Stimulated activated CD4-positive, alpha-beta T cell treated with anti-CD3 and anti-CD28 coated beads, Interleukin-15, amount 100 ng/mL, for 24 hours (primary cell): ENCODE data around the gene SFI1.
"Not testable (repeated sequence)": the region's sequence is repeated elsewhere in the genome, so short reads cannot be mapped to it uniquely, and the experiment has no call there.

Source experiments
- DNase-seq: peaks from one replicate; pipeline ENCODE4 v3.0.0-alpha.2; 2020

Gene SFI1

GRCh38 chr22:31495343-31495742, 993 bp upstream of the SFI1 start:
- DNase-seq: no peak

- peak; percentile 64 for DNase-seq
These were observed 405 bp downstream of the SFI1 start for GRCh38 chr22:31496735-31497146.

- peak; percentile 10 for DNase-seq
These were observed 1.0 kb downstream of the SFI1 start for GRCh38 chr22:31497148-31497938.

GRCh38 chr22:31501738-31502137, 5.4 kb downstream of the SFI1 start:
- no peak for DNase-seq

GRCh38 chr22:31503211-31503964, 7.1 kb downstream of the SFI1 start:
- no peak for DNase-seq

- no peak for DNase-seq
These were observed 7.9 kb downstream of the SFI1 start for GRCh38 chr22:31504282-31504681.

GRCh38 chr22:31507517-31507916, 11.2 kb downstream of the SFI1 start:
- not testable (repeated sequence) for DNase-seq

- no peak for DNase-seq
These were observed 12.2 kb downstream of the SFI1 start for GRCh38 chr22:31508536-31508935.

GRCh38 chr22:31509061-31509762, 12.9 kb downstream of the SFI1 start:
- no peak for DNase-seq

- no peak for DNase-seq
These were observed 23.7 kb downstream of the SFI1 start for GRCh38 chr22:31520051-31520450.

GRCh38 chr22:31524132-31524531, 27.8 kb downstream of the SFI1 start:
- not testable (repeated sequence) for DNase-seq

- peak; percentile 65 for DNase-seq
These were observed 29.9 kb downstream of the SFI1 start for GRCh38 chr22:31526270-31526669.

GRCh38 chr22:31530823-31531195, 34.5 kb downstream of the SFI1 start:
- no peak for DNase-seq

GRCh38 chr22:31532060-31532459, 35.7 kb downstream of the SFI1 start:
- no peak for DNase-seq

GRCh38 chr22:31533374-31533773, 37.0 kb downstream of the SFI1 start:
- no peak for DNase-seq

- DNase-seq: peak; percentile 78
These were observed 40.7 kb downstream of the SFI1 start for GRCh38 chr22:31537019-31537535.

GRCh38 chr22:31538815-31539214, 42.5 kb downstream of the SFI1 start:
- peak; percentile 60 for DNase-seq

GRCh38 chr22:31540166-31540565, 43.8 kb downstream of the SFI1 start:
- peak; percentile 35 for DNase-seq

- DNase-seq: no peak
These were observed 44.6 kb downstream of the SFI1 start for GRCh38 chr22:31540966-31541365.

- DNase-seq: no peak
These were observed 48.4 kb downstream of the SFI1 start for GRCh38 chr22:31544481-31545480.

GRCh38 chr22:31550871-31551370, 54.6 kb downstream of the SFI1 start:
- DNase-seq: no peak
